Keratinocyte (primary cell): ENCODE measurements around the gene PDILT. TPM values are rescaled to one million over a fixed set of nuclear protein-coding genes. Genes with fewer than 3 reads are reported as not detected.
"Not testable (repeated sequence)": the region's sequence is repeated elsewhere in the genome, so short reads cannot be mapped to it uniquely, and the experiment has no call there.

Experiments used
- DNase-seq: peaks from one replicate; pipeline ENCODE4 v3.0.0-alpha.2; 2011; ENCODE audit warnings: low read depth, missing footprints, low spot score
- FAIRE-seq: peaks from 2 replicates; lab custom pipeline; 2011; peaks lifted over from hg19 to GRCh38; lab: Jason Lieb, UNC
- H2AFZ ChIP-seq: 2 replicates; pipeline ENCODE4 v1.6.0; 2012; ENCODE audit warnings: low read length, control low read depth, inconsistent platforms; ENCODE audit not compliant: control insufficient read depth
- H3K27ac ChIP-seq: 2 replicates; pipeline ENCODE4 v1.5.1; 2011; ENCODE audit warnings: low read length; ENCODE audit not compliant: control insufficient read depth, insufficient read depth
- H3K27me3 ChIP-seq: 3 replicates; pipeline ENCODE4 v1.6.0; 2011; ENCODE audit warnings: low read length; ENCODE audit not compliant: control insufficient read depth, insufficient read depth; ENCODE audit errors: extremely low read depth
- H3K36me3 ChIP-seq, 2 experiments: 2 replicates in 1 of 2; 3 replicates in 1 of 2; pipeline ENCODE4 v1.5.1; 2011; ENCODE audit warnings: low read length in 2 of 2, mild to moderate bottlenecking in 1 of 2; ENCODE audit not compliant: control insufficient read depth in 2 of 2, insufficient read depth in 2 of 2; ENCODE audit errors: extremely low read depth in 1 of 2
- H3K4me1 ChIP-seq: 3 replicates; pipeline ENCODE4 v1.5.1; 2011; ENCODE audit warnings: low read length; ENCODE audit not compliant: control insufficient read depth, insufficient read depth; ENCODE audit errors: extremely low read depth
- H3K4me2 ChIP-seq: 3 replicates; pipeline ENCODE4 v1.6.0; 2011; ENCODE audit warnings: low read depth, low read length; ENCODE audit not compliant: control insufficient read depth, insufficient read depth; ENCODE audit errors: extremely low read depth
- H3K4me3 ChIP-seq, 3 experiments: fragments of 200-600 bp in 1 of 3; sonication (generic) in 1 of 3; 2 replicates in 2 of 3; 3 replicates in 1 of 3; pipeline ENCODE4 v1.5.1; 2011 to 2016; ENCODE audit warnings: low read length in 3 of 3, mild to moderate bottlenecking in 3 of 3, control low read depth in 2 of 3, inconsistent platforms in 1 of 3, low read depth in 1 of 3, mixed read lengths in 1 of 3, mixed run types in 1 of 3, moderate library complexity in 1 of 3; ENCODE audit not compliant: control insufficient read depth in 2 of 3, insufficient read depth in 2 of 3; ENCODE audit errors: extremely low read depth in 1 of 3
- H3K79me2 ChIP-seq: 2 replicates; pipeline ENCODE4 v1.6.0; 2012; ENCODE audit warnings: low read length; ENCODE audit not compliant: control insufficient read depth, insufficient read depth
- H3K9ac ChIP-seq: 3 replicates; pipeline ENCODE4 v1.6.0; 2011; ENCODE audit warnings: low read length; ENCODE audit not compliant: control insufficient read depth, insufficient read depth; ENCODE audit errors: extremely low read depth
- H3K9me1 ChIP-seq: 3 replicates; pipeline ENCODE4 v1.6.0; 2011; ENCODE audit warnings: low read length; ENCODE audit not compliant: control insufficient read depth, insufficient read depth; ENCODE audit errors: extremely low read depth
- H3K9me3 ChIP-seq: 2 replicates; pipeline ENCODE4 v1.5.1; 2012; ENCODE audit warnings: low read depth, low read length; ENCODE audit not compliant: control insufficient read depth
- H4K20me1 ChIP-seq: 3 replicates; pipeline ENCODE4 v1.6.0; 2011; ENCODE audit warnings: low read length; ENCODE audit not compliant: control insufficient read depth, insufficient read depth; ENCODE audit errors: extremely low read depth
- EZH2 ChIP-seq: IDR thresholded peaks from one replicate; pipeline ENCODE4 v1.6.1; 2012; ENCODE audit warnings: inconsistent platforms, mild to moderate bottlenecking, low read length, moderate library complexity
- dilution Hi-C: fragments of 300-500 bp; cut with MboI; formaldehyde crosslinking; loops from one replicate; pipeline ENCODE4 v1.7.0; 2020; ENCODE audit warnings: low sequenced_read_pairs; ENCODE audit not compliant: extremely low pct_ligation_motif_present
- polyA plus RNA-seq, 5 experiments: library from polyadenylated mRNA; depleted of rRNA in 3 of 5; stranded (reverse) in 3 of 5; stranded (forward) in 1 of 5; unstranded in 1 of 5; fragments of >200 nt; gene quantifications; 1 replicate in 1 of 5; 2 replicates in 3 of 5; 3 replicates in 1 of 5; pipeline versions ENCODE4 v1.2.1 to v1.2.3, GENCODE V29; 2011 to 2012; ENCODE audit warnings: missing spikeins in 2 of 5, low read depth in 1 of 5, low replicate concordance in 1 of 5
- TF ChIP-seq, protein P1 (sequence below), 3 experiments: IDR thresholded peaks in 1 of 3; conservative IDR thresholded peaks in 1 of 3; optimal IDR thresholded peaks in 1 of 3; 2 replicates in 2 of 3; 3 replicates in 1 of 3; pipeline versions ENCODE3 to v1.5.1; 2011; ENCODE audit warnings: low read length in 3 of 3, mild to moderate bottlenecking in 3 of 3, moderate library complexity in 2 of 3, control low read depth in 1 of 3, inconsistent platforms in 1 of 3; ENCODE audit not compliant: insufficient read depth in 2 of 3; ENCODE audit errors: extremely low read depth in 1 of 3

PDILT gene
- polyA plus RNA-seq, 1 donor (not counting 4 experiments of a cell fraction or from before 2014, with no cell fraction given) = not detected

DNA sequence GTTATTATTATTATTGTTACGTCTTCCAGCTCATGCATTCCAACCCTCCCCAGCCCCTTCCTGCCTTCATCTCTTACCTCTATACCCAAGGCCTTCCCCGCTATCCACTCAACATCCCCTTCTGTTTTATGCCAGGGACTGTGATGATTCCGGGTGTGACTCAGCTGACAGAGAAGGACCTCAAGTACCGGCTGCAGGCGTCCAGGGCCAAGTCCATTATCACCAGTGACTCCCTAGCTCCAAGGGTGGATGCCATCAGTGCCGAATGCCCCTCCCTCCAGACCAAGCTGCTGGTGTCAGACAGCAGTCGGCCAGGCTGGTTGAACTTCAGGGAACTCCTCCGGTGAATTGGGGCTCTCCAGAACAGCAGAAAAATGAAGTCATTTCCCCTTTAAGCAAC, 14.6 kb upstream of the PDILT start:
- FAIRE-seq, H3K4me1 ChIP-seq, H3K9me1 ChIP-seq, H3K4me2 ChIP-seq, H3K27ac ChIP-seq, DNase-seq, H3K9ac ChIP-seq, dilution Hi-C loops, H3K36me3 ChIP-seq, H3K4me3 ChIP-seq, H2AFZ ChIP-seq, H3K27me3 ChIP-seq, H3K9me3 ChIP-seq, H4K20me1 ChIP-seq, H3K79me2 ChIP-seq: not testable (repeated sequence)

DNA sequence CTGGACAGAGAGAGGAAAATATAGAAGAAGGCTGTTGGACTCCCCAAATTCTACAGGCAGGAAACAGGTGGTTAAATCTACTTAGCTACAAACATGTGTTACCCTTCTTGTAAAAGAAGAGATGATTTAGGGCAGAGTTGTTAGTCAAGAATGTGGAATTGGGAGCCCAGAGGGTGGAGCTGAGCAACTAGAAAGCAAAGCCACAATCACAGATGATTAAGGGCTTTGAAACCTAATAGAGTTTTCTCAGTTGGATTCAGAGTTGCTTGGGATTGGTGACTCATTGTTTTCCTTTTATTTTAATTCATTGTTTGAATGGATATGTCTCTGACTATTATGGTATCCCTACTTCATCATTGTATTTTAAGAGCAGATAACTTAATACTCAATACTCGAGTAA, 11.0 kb upstream of the PDILT start:
- Histone ChIP-seq H3K27ac (no peak overlapping the region), H3K4me1 (no peaks in the 10 kb centered on the region), H3K9me1 (no peaks in the 10 kb centered on the region), H2AFZ (no peak overlapping the region), H3K27me3 (no peaks in the 10 kb centered on the region), H3K36me3 (no peaks in the 10 kb centered on the region), H3K4me2 (no peak overlapping the region), H4K20me1 (no peaks in the 10 kb centered on the region), H3K79me2 (no peaks in the 10 kb centered on the region), H3K4me3 (no peak overlapping the region), H3K9me3 (no peaks in the 10 kb centered on the region), H3K9ac (no peak overlapping the region)
- DNase-seq (no peak), FAIRE-seq (no peak)
- TF ChIP-seq EZH2 = no peak
- TF ChIP-seq, protein P1, sequence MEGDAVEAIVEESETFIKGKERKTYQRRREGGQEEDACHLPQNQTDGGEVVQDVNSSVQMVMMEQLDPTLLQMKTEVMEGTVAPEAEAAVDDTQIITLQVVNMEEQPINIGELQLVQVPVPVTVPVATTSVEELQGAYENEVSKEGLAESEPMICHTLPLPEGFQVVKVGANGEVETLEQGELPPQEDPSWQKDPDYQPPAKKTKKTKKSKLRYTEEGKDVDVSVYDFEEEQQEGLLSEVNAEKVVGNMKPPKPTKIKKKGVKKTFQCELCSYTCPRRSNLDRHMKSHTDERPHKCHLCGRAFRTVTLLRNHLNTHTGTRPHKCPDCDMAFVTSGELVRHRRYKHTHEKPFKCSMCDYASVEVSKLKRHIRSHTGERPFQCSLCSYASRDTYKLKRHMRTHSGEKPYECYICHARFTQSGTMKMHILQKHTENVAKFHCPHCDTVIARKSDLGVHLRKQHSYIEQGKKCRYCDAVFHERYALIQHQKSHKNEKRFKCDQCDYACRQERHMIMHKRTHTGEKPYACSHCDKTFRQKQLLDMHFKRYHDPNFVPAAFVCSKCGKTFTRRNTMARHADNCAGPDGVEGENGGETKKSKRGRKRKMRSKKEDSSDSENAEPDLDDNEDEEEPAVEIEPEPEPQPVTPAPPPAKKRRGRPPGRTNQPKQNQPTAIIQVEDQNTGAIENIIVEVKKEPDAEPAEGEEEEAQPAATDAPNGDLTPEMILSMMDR (optimal IDR thresholded peaks at IDR 0.05 in 1 of 3, IDR thresholded peaks at IDR 0.05 in 1 of 3, conservative IDR thresholded peaks at IDR 0.05 in 1 of 3; ENCODE audit: extremely low read depth in 1 of 3, insufficient read depth in 2 of 3, low read length in 3 of 3) = no peak
- dilution Hi-C loops = no loop called here

DNA sequence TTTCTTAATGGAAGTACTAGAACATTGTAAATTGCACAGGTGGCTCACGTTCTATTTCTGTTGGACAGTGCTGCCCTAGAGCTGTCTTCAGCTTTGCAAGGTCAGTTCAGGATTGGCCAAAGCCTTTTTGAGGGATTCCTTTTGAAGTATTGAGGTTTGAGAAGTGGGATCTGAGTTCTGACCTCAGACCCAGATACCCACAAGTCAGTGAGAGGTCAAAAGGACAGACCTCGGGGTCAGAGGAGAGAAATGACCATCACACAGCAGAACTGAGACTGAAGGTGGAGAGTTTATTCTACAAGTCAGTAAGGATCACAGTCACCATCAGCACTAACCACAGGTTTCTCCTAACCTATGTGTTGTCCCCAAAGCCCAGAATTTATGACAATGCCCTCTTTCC, 6.5 kb upstream of the PDILT start:
- Histone ChIP-seq H3K4me1 (no peaks in the 10 kb centered on the region), H3K27ac (no peak overlapping the region), H3K79me2 (no peaks in the 10 kb centered on the region), H3K27me3 (no peaks in the 10 kb centered on the region), H3K4me3 (no peak overlapping the region), H3K36me3 (no peaks in the 10 kb centered on the region), H4K20me1 (no peaks in the 10 kb centered on the region), H3K4me2 (no peak overlapping the region), H2AFZ (no peak overlapping the region), H3K9ac (no peak overlapping the region), H3K9me3 (no peaks in the 10 kb centered on the region), H3K9me1 (no peaks in the 10 kb centered on the region)
- FAIRE-seq (no peak), DNase-seq (no peak)
- dilution Hi-C loops = no loop called here
- TF ChIP-seq, protein P1 (optimal IDR thresholded peaks at IDR 0.05 in 1 of 3, IDR thresholded peaks at IDR 0.05 in 1 of 3, conservative IDR thresholded peaks at IDR 0.05 in 1 of 3; ENCODE audit: extremely low read depth in 1 of 3, insufficient read depth in 2 of 3, low read length in 3 of 3) = no peak
- no peak for TF ChIP-seq EZH2
